Stromal cell of bone marrow (primary cell): Measurements from ENCODE around the gene CFAP53.

Source experiments
- DNase-seq: peaks from one replicate; pipeline ENCODE4 v3.0.0-alpha.2; 2012; ENCODE audit warnings: low read depth

Gene CFAP53

DNA sequence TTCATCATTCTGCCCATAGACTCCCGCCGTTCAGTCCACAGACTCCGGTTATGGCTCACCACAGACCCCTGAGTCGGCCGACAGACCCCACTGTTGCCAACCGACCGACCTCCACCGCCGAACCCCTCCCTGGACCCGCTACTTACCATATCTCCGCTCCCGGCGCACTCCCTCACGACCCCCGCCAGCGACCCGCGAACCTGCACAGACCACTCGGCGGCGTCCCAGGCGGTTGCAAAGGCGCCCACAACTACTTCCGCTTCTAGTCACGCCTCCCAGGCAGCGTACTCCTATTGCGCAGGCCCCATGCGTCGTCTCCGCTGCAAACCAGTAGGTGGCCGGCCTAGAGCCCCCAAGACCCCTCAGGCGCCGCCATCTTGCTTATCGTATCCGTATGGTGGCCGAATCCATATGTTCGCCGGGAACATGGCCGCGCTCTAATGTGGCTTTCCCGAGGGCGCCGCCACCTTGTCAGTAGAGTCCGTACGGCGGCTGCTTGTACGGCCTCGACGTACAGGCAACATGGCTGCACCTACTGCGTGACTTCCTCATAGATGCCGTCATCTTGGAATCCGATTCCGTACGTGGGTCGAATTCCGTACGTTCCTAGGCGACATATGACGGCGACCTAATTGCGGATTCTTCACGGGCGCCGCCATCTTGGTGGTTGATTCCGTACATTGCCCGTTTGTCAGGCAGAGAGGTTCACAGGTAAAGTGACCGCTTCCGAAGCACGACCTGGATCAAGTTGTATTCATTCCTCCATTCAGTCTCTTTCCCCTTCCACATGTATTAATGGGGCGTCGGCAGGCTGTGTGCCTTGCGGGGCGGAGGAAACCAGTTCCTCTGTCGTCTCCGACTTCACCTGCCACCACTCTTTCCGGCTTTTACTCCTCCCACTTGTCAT, 21.4 kb upstream of the CFAP53 start, which contains the start of gene CXXC1:
TSS of gene CXXC1 (minus strand) at position 252 of the 907 bp plus-strand sequence. CDS start at position 149, 103 bp downstream.
- peak; percentile 98 for DNase-seq

DNA sequence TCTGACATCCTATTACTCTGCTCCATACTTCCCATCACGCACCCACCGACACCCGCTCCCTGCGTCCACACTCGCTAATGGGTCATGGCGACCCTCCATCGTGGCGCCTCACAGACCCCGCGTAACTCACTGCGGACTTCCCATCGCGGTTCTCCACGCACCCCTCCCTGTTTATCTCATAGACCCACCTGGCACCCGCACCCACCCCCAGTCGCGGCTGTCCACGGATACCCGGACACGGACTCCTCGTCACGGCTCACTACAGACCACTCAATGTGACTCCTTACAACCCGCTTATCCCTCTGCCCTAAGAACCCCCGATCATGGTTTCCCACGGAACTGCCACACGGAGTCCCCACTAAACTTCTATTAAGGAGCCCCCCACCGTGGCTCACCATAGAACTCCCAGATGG, 20.7 kb upstream of the CFAP53 start:
- no peak for DNase-seq

DNA sequence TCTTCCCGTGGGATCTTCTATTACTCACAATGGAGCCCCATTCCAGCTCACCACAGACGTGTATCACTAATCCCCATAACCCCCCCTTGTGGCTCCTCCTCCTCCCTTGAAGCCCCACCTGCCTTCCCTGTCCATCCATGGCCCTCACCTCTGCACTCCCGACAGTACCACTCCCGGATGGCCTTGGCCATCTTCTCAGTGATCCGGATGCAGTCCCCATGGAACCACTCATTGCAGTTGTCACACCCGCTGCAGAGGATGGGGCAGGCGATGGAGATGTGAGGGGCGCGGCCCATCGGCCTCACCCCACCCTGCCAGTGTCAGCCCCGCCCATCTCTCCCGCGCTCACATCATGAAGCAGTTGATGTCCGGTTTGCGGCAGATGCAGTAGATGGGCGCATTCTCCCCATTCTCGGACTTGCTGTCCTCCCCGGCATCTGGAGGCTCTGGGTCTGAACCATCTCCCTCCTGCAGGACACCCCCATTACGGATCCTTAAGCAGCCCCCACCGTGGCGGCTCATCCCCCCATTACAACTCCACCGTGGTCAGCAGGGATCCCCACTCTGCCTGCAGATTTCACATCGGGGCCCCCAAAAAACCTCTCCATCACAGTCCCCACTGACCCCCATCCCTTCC, 20.2 kb upstream of the CFAP53 start:
- no peak for DNase-seq

DNA sequence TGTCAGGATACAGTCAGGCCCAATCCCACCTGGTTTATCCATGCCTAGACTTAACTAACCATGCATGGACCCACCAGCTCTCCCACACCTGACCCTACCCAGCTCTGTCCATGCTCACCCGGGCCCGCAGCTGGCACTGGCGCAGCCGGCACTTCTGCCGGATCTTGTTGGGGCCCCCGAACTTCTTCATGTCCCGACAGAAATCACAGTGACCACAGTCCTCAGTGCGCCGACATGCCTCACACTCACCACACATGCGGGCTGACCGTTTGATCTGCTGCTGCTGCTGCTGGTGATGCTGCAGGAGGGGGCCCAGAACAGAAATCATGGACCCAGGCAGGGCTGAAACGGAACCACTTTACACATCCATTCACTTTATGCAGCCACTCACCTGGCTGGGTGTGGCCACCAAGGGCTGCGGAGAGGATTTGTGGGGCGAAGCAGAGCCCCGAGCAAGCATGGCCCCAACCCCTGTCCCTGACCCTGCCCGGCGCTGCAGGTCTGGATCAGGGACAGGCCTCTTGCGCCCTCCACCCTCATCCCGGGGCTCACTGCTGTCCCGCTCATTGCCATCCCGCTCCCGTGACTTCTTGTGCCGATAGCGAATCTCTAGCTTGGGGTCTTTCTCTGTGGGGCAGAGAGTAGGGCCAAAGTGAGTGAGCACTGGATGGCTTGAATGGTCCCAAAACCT, 19.5 kb upstream of the CFAP53 start:
- no peak for DNase-seq

DNA sequence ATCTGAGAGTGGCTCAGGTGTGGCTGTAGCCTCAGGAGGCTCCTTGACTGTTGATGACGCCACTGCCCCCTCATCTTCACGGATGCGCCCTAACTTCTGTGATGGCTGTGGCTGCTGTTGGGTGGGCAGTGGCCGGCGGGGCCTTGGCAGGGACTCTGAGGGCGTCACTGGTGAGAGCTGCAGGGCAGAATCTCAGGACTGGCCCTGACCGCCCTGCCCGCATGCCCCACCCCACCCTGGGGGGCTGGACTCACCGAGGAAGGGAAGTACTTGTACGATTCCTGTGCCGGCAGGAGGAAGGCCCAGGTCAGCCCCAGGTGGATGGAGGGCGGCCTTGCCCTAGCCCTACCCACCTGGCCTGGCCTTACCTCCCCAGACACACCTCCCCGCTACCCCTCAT, 18.8 kb upstream of the CFAP53 start:
- no peak for DNase-seq

DNA sequence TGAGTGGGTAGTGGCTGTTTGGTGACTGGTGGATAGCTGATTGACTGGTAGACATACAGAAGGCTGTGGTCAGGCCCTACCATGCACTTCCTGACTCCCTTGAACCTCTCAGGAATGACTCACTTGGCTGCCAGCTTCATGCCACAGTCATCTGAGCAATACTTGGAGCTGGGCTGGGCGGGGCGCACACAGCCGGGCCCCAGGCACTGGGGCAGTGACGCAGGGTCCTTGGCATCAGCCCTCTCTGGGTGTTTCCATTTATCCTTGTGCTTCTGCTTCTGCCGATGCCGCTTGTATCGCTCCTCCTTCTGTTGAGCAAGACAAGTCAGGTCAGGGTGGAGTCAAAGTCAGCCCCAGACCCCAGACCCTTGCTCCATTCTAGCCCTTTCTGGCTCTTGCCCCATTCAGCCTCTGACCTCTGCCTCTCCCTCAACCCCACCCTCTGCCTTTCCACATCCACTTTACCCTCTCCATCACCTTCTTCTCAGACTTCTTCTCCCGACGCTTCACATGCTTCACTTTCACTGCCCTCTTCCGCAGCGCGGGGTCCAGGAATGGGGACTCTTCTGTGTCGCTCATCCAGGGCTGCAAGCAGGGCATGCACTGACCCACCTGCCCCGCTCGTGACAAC, 18.1 kb upstream of the CFAP53 start:
- no peak for DNase-seq

DNA sequence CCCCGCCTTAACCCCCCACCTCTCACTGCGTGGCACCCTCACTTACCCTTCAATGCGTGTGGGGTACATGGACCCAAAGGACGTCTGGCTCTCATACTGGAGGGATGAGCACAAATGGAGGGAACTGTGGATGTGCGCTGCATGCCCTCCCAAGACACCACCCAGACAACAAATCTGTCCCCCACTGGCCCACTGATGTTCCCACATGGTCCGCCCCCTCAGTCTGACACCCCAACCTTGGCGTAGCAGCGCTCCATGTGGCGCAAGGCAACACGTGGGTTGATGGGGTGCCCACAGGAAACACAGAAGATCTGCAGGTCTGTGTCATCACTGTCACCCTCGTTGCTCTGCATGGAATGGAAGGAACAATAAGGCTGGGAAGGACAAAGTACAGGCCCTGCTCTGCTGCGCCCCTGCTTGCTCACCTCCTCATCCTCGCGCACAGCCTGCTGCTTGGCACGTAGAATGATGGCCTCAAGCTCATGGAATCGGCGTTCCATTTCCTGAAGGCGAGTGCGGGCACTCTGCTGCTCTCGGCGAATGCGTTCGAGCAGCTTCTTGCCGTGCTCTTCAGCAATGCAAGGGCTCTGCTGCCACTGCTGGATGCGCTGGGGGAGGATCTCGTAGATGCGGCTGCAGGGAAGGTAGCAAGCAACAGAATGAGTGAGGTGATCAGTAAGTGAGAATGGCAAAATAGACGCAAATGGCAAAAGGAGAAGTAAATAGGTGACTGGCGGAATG, 17.3 kb upstream of the CFAP53 start:
- no peak for DNase-seq

DNA sequence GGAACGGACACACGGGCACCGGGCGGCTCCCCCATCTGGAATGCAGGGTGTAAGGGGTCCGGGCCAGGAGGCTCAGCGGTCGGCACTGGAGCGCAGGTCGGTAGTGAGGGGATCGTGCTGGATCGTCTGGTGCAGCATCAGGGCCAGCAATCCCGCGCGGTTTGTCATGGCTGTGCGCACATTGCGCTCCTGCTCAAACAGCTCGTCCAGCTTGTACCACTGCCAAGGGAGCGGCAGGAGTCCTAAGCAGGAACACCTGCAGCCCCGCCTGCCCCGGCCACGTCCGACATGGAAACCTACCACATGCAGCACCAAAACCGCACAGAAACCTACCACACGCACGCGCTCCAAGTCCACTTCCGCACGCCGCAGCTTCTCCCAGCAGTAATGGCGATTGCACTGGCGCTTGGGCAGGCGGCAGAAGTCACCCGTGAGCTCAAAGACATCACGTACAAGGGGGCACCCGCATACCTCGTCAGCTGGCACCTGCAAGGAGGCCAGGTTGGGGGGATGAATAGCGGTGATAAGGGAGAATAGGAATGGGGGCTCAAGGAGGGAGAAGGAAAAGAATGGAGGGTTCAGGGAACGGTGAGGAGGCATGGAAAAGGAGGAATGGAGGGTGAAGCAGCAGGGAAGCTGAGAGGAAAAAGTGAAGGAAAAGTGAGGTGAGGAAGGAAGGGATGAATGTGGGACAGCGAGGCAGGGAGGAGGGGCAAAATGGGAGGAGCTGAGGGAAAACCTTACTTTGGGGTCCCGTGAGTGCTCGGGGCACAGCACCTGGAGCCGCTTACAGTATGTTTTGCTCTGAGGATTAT, 16.4 kb upstream of the CFAP53 start:
- no peak for DNase-seq

DNA sequence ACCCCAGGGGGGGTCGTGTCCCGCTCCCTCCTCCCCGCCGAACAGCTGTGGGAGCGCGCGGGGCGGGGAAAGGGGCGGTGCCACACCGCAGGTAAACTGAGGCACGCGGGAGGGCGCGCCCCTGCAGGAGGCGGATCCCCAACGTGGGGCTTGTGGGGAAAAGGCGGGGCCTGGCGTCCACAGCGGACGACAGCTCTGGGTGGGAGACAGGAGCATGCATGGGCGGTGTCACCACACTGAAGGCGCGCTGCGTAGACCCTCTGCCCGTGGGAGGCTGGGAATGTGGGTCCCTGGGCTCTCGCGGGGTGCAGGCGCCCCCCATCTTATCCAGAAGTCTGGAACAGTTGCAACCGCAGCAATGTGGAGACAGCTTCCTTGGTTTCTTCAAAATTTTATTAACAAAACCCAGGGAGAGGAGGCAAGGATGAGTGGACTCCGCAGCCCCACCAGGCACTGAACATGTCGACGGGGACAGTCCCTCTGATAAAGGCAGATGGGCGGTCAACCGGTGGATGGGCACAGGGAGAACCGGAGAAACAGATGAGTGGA, 15.8 kb upstream of the CFAP53 start:
- no peak for DNase-seq

DNA sequence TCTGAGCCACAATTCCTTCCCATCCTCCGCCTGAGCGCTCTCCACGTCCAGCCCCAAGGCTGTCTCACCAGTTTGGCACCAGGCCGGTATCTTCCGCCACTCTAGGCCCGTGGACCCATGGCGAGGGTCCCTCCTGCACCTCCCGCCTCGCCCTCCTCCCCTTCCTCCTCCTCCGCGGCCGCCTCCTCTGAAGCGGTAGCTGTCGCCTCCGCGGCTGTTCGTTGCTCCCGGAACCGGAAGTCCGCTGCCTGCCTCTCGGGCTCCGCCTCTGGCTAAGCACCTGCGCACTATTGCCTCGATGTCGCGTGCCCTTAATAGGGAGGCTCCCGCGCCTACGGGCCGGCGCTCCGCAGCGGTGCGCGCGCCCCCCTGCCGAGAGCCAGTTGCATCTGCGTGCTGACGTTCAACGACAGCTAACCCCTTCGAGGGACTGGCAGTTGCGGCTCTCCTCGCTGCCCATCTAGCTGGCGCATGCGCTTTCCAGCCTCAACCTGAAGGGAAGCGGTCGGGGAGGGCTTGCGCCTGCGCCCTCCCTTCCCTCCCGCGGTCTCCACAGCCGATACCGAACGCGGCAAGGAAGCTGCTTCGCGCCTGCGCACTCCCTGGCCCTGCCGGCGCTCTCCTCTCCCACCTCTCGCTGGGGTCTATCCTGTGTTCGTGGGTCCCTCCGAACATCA, 15.1 kb upstream of the CFAP53 start, which contains the start of gene MBD1:
TSS of gene MBD1 (minus strand) at position 229 of the 677 bp plus-strand sequence. CDS start 1,531 bp downstream, outside the sequence.
- DNase-seq: peak; percentile 96

DNA sequence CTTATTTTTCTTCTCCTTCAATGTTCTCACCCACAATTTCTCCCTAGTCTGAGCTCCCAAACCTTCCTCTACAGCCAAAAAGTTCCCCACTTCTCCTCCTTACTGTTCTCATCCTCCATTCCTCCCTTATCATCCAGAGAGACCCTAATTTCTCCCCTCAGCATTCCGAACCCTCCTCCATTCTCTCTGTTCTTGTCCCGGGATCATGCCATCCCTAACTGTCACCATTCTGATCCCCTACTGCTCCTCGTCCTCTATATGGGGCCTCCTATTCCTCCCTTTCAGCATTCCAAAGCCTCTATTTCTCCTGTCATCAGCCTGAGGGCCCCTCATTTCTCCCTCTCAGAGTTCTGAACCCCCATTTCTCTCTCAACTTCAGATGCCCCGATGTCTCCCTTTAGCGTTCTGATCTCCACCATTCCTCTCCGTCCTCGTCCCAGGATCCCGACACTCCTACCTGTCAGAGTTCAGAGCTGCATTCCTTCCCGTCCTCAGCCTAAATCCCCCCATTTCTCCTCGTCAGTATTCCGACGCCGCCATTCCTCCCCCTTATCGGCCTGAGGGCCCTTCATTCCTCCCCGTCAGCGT, 14.5 kb upstream of the CFAP53 start:
- DNase-seq: no peak

DNA sequence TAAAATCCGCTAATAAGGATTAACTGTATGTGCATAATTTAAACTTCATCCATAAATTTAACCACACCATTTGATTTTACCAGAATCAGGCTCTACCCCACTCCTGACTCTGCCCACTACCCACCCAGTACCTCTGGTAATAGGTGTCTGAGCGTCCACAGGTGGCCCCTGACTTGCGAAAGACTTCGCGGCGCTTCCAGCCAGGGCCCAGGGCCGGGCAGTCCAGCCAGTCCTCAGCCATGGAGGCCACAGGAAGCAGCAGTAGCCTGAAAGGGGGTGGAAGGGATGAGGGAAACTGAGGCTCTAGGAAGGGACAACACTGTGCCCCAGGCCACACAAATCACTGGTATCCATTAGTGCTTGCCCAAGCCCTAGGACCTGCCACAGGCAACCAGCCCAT, 13.5 kb upstream of the CFAP53 start:
- no peak for DNase-seq

DNA sequence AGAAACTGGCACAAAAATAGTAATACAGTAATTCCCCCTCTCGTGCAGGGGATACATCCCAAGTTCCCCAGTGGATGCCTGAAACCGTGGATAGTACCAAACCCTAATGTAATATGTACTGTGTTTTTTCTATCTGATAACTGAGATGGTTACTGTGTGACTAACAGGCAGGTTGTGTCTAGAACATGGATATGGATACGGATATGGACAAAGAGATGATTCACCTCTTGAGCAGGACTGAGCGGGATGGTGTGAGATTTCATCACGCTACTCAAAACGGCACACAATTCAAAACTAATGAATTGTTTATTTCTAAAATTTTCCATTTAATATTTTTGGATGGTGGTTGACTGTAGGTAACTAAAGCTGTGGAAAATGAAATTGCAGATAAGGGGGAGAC, 11.6 kb upstream of the CFAP53 start:
- DNase-seq: no peak

DNA sequence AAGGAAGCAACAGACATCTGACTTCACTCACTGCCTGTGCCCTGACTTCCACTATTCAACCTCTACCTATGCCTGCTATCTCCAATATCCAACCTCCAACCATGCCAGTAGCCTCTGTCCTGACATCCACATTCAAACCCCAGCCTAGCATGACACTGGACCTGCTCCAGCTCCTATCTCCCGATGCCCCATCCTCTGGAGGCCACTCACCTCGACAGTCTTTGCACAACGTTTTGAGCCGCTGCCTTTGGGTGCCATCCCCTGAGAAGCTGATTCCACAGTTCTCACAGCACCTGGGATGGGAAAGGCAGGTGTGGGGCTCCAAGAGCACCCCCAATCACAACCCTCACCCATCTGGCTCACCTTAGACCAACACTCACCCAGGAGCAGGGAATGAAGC, 10.2 kb upstream of the CFAP53 start:
- DNase-seq: no peak

DNA sequence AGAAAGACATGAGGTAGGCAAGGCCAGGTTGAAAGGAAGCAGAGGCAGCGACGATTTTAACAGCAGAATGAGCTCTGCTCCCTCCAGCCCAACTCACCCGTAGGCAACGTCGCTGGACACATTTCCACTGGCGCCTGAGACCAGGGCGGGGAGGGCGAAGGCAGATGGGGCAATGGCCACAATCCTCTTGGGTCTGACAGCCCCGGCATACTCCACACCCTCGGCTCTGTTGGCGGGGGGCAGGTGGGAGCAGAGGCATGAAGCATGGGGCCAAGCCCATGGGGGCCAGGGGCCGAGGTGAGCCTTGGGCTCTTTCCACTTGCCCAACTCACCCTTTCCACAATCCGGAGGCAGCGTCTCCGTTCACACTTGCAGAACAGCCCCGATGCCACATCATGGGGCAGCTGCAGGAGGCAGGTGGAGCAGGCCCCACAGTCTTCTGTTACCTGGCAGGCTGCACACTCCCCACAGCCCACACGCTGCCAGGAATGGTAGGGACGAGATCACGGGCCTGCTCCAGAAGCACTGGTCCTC, 9.3 kb upstream of the CFAP53 start:
- no peak for DNase-seq

DNA sequence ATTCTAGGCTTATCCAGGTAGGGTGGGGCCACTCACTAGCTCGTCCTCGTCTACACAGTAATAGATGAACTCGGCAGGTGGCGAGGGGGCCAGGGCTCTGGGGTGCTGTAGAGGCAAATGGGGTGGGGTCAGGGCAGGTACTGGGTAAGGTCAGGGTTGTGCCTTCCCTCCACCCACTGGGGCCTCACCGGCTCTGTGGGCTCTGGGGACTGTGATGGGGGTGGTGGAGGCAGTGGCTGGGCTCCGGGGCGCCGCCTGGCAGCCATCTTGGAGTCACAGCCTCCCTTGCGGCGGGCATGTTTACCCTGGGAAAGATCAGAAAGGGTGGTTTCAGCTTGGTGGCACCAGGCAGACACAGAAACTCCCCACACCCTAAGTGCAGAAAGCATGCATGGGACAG, 8.6 kb upstream of the CFAP53 start:
- no peak for DNase-seq

DNA sequence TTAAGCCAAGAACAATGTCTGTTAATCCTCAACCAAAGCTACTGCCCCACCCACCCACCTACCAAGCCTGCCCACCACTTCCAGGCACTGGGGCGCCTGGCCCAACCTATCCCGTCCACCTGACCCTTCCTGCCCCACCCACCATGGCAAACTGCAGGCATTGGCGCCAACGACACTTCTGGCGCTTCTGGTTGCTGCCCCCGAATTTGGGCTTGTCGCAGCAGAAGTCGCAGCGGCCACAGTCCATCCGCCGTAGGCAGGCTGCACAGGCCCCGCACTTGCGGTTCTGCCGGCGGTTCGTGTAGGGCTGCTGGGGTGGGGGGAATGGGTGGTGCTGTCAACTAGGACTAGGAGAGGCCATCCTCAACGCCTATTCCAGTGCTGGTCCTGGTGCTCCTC, 7.7 kb upstream of the CFAP53 start:
- DNase-seq: no peak

DNA sequence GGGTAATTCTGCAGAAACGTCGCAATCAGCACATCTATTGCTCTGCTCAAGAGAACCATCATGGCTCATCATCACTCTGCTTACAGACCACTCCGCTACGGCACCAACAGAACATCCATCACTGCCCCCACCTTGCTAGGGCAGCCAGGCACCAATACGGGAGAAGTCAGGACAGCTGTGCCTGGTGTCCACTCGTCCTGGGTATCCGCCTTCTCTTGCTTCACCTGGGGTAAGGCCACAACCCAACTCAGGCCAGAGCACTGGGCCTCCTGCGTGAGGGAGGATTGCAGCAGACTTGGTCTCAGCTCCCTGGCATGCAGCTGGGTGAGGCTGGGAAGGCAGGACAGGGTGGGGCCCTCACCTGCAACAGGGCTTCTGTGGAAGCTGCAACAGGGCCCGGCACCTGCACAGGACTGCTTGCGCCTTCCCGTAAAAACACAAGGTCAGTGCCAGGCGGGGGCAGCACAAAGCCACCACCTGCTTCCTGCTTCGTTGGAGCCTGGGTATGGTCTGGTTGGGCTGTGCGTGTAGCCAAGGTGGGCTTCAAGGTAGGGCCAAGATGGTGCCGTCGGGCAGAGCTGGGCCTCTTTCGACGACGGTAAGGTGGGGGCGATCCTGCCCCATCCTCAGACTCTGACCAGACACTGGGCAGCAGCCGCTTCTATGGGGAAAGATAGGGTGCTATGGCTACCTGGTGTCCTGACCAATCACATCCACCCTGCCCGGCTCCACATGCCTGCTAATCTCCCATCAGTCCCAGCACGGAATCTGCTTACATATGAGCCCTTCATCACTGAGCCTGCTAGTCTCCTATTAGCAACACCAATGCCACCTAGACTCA, 7.1 kb upstream of the CFAP53 start:
- DNase-seq: no peak
